GM12891 (cell line): ENCODE data around the gene SPTBN1.

Source experiments
- PAX5 ChIP-seq: IDR thresholded peaks from 2 replicates; pipeline ENCODE4 v1.6.1; 2011; ENCODE audit warnings: low read length, moderate library complexity, mild to moderate bottlenecking; ENCODE audit not compliant: insufficient read depth, severe bottlenecking
- POLR2A ChIP-seq: IDR thresholded peaks from 2 replicates; pipeline ENCODE4 v1.6.1; 2011; ENCODE audit warnings: low read depth, low read length, control low read depth
- POLR2AphosphoS5 ChIP-seq: IDR thresholded peaks from 2 replicates; pipeline ENCODE4 v1.6.1; 2011; ENCODE audit warnings: low read depth, low read length, control low read depth
- TAF1 ChIP-seq: IDR thresholded peaks from 2 replicates; pipeline ENCODE4 v1.6.1; 2011; ENCODE audit warnings: low read depth, low read length, control low read depth

DNA sequence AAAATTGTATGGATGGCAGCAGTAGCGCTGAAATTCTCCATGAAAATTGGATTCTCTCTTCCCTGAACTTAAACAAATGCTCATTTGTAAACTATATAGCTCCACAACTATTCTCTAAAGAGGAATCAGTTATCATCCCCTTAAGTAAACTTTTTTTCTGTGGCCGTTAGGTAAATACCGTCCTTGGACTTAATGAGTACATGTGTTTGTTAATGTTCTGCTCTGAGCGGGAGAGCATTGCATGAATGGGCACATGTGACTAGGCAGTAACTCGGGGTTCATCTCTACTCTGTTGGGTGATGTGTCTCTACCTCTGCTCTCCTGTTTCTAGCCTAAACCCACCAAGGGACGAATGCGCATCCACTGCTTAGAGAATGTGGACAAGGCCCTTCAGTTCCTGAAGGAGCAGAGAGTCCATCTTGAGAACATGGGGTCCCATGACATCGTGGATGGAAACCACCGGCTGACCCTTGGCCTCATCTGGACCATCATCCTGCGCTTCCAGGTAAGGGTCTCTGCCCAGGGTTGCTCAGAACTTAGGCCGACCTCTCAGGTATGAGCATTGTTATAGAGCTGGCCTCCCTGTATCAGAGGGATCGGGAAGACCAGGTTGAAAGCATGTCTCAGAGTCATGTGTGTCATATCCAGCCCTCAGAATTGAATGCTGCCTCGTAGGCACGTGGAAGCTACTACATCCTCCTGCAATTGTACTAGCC, 155.9 kb downstream of the SPTBN1 start:
- TF ChIP-seq PAX5: no peak
- TF ChIP-seq TAF1: no peak
- no peak for TF ChIP-seq POLR2AphosphoS5
- TF ChIP-seq POLR2A: no peak
